Muscle layer of colon (tissue), 2 donors: ENCODE results near the gene MINPP1.

Experiments used
- H3K27ac ChIP-seq: one replicate; pipeline ENCODE4 v1.7.0; 2013; ENCODE audit warnings: low read depth, mild to moderate bottlenecking, low read length, moderate library complexity
- H3K27me3 ChIP-seq, 2 donors: one replicate each; pipeline ENCODE4 v1.7.0; 2013; ENCODE audit warnings: low read length in 2 of 2, mild to moderate bottlenecking in 2 of 2; ENCODE audit not compliant: insufficient read depth in 2 of 2, control insufficient read depth in 1 of 2
- H3K36me3 ChIP-seq: one replicate; pipeline ENCODE4 v1.7.0; 2013; ENCODE audit warnings: mild to moderate bottlenecking, low read length; ENCODE audit not compliant: insufficient read depth
- H3K4me1 ChIP-seq: one replicate; pipeline ENCODE4 v1.7.0; 2013; ENCODE audit warnings: mild to moderate bottlenecking, low read length; ENCODE audit not compliant: insufficient read depth
- H3K4me3 ChIP-seq, 2 donors: one replicate each; pipeline ENCODE4 v1.7.0; 2013; ENCODE audit warnings: low read length in 2 of 2, low read depth in 1 of 2, mild to moderate bottlenecking in 1 of 2, moderate library complexity in 1 of 2
- H3K9ac ChIP-seq: one replicate; pipeline ENCODE4 v1.7.0; 2013; ENCODE audit warnings: low read length
- H3K9me3 ChIP-seq: one replicate; pipeline ENCODE4 v1.7.0; 2013; ENCODE audit warnings: mild to moderate bottlenecking, low read length
- donor health status: abdominal sarcoma.
- donor health status: Adenocarcinoma of cecum.

MINPP1 gene

GRCh38 chr10:87550741-87551140 lies 46.0 kb downstream of the MINPP1 start:
- peaks cover 8% of the 10 kb centered on the region for H3K36me3 ChIP-seq
- no peak overlapping the region for H3K27ac ChIP-seq
- no peaks in the 10 kb centered on the region for H3K27me3 ChIP-seq
- no peak overlapping the region for H3K4me3 ChIP-seq
- H3K9ac ChIP-seq = no peak overlapping the region
- H3K9me3 ChIP-seq = no peaks in the 10 kb centered on the region
- H3K4me1 ChIP-seq = no peaks in the 10 kb centered on the region

GRCh38 chr10:87551326-87551725 lies 46.6 kb downstream of the MINPP1 start:
- Histone ChIP-seq H3K27me3 (no peaks in the 10 kb centered on the region), H3K9me3 (no peaks in the 10 kb centered on the region), H3K4me1 (no peaks in the 10 kb centered on the region), H3K4me3 (no peak overlapping the region), H3K9ac (no peak overlapping the region), H3K36me3 (peaks cover 8% of the 10 kb centered on the region), H3K27ac (no peak overlapping the region)

- Histone ChIP-seq H3K9ac (no peak overlapping the region), H3K4me1 (no peaks in the 10 kb centered on the region), H3K27ac (no peak overlapping the region), H3K9me3 (no peaks in the 10 kb centered on the region), H3K36me3 (peaks cover 8% of the 10 kb centered on the region), H3K27me3 (no peaks in the 10 kb centered on the region), H3K4me3 (no peak overlapping the region)
These were observed 47.7 kb downstream of the MINPP1 start for GRCh38 chr10:87552248-87552929.

- no peak overlapping the region for H3K4me3 ChIP-seq
- H3K36me3 ChIP-seq = peaks cover 3% of the 10 kb centered on the region
- no peaks in the 10 kb centered on the region for H3K27me3 ChIP-seq
- H3K9me3 ChIP-seq = no peaks in the 10 kb centered on the region
- no peaks in the 10 kb centered on the region for H3K4me1 ChIP-seq
- no peak overlapping the region for H3K27ac ChIP-seq
- no peak overlapping the region for H3K9ac ChIP-seq
These were observed 52.7 kb downstream of the MINPP1 start for GRCh38 chr10:87557409-87557808.

DNA sequence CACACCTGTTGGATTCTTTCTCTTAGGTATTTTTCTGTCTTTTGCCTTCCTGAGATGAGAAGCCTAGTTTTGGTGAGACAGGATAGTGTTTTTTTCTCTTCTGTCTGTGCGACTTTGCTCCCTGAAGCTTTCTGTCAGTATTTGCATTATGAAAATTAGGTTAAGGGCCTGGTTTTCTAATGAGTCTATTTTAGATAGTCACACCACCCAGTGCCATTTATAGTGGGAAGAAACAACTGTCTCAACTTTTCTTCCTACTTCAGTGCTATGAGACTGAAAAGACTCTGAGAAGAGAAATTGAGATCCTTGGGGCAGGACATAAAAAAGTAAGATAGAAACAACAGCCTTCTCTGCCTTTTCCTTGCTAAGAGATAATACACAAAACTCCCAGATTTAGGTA lies 53.6 kb downstream of the MINPP1 start:
- no peak overlapping the region for H3K4me3 ChIP-seq
- no peaks in the 10 kb centered on the region for H3K27me3 ChIP-seq
- H3K9ac ChIP-seq = no peak overlapping the region
- no peaks in the 10 kb centered on the region for H3K9me3 ChIP-seq
- H3K4me1 ChIP-seq = no peaks in the 10 kb centered on the region
- no peaks in the 10 kb centered on the region for H3K36me3 ChIP-seq
- no peak overlapping the region for H3K27ac ChIP-seq

DNA sequence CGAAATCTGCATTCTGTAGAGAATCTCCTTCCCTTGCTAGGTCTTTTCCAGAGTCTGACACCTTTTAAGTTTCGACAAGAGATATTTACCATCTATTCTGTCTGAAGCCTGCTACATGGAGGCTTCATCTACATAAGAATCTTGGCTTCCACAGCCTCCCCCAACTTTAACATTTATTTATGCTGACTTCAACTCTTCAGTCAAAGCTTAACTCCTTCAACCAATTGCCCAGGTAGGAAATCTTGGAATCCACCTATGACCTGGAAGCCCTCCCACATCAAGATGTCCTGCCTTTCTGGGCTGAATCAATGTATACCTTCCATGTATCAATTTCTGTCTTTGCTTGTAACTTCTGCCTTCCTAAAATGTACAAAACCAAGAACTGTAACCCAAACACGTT lies 54.7 kb downstream of the MINPP1 start:
- Histone ChIP-seq H3K9ac (no peak overlapping the region), H3K4me1 (no peaks in the 10 kb centered on the region)

DNA sequence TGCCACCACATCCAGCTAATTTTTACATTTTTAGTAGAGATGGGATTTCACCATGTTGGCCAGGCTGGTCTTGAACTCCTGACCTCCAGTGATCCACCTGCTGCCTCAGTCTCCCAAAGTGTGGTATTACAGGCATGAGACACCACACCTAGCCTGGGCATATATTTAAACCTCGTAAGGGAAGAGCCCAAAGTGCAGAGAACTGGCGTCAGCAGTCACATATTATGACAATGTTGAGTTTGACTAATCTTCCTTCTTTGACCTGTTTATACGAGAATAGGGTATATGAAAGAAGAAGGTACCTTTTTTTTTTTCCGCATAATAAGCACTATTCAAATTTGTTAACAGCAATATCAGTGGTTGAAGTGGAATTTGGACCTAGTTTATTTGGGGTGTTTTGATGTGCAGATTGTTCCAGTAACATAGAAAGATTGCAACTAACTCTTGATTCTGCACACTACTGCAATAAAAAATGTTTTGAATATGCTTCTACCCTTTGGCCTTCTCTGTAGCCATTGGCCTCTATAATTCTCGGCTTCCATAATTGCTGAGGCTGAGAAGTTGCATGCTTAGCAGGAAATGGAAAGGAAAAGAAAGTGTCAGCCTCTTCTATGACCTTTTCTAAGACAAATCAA lies 55.9 kb downstream of the MINPP1 start:
- Histone ChIP-seq H3K9me3 (no peaks in the 10 kb centered on the region), H3K36me3 (no peaks in the 10 kb centered on the region)

More for the DNA sequence above, 54.7 kb downstream of the MINPP1 start:
- no peaks in the 10 kb centered on the region for H3K27me3 ChIP-seq
- no peak overlapping the region for H3K27ac ChIP-seq
- no peaks in the 10 kb centered on the region for H3K9me3 ChIP-seq
- H3K36me3 ChIP-seq = no peaks in the 10 kb centered on the region
- H3K4me3 ChIP-seq = no peak overlapping the region

DNA sequence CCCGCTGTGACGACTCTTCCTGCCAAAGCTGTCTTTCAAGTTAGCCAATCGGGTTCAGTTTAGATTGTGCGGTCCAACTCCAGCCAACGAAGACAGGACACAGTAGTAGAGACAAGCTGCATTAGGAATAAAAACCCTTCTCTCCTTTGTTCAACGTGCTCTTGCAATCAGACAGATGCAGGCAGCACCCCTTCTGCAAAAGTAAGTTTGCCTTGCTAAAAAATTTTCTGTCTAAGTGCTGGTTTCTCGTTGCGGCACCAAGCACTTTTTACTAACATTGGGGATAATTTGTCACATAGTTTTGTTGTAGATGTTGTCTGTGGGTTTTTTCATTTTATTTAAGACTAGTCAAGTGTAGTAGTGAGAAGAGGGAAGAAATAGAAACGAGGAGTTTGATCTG lies 58.1 kb downstream of the MINPP1 start:
- Histone ChIP-seq H3K4me1 (no peaks in the 10 kb centered on the region), H3K36me3 (no peaks in the 10 kb centered on the region)

More for the DNA sequence above, 55.9 kb downstream of the MINPP1 start:
- Histone ChIP-seq H3K27ac (no peak overlapping the region), H3K27me3 (no peaks in the 10 kb centered on the region), H3K4me3 (no peak overlapping the region), H3K4me1 (no peaks in the 10 kb centered on the region), H3K9ac (no peak overlapping the region)

GRCh38 chr10:87565010-87565409 lies 60.3 kb downstream of the MINPP1 start:
- no peaks in the 10 kb centered on the region for H3K4me1 ChIP-seq
- H3K9me3 ChIP-seq = no peaks in the 10 kb centered on the region
- no peak overlapping the region for H3K4me3 ChIP-seq
- H3K9ac ChIP-seq = no peak overlapping the region
- no peak overlapping the region for H3K27ac ChIP-seq
- H3K27me3 ChIP-seq = no peaks in the 10 kb centered on the region
- H3K36me3 ChIP-seq = no peaks in the 10 kb centered on the region

More for the DNA sequence above, 58.1 kb downstream of the MINPP1 start:
- Histone ChIP-seq H3K9me3 (no peaks in the 10 kb centered on the region), H3K27me3 (no peaks in the 10 kb centered on the region), H3K27ac (no peak overlapping the region), H3K4me3 (no peak overlapping the region), H3K9ac (no peak overlapping the region)

GRCh38 chr10:87575851-87576250 lies 71.2 kb downstream of the MINPP1 start:
- Histone ChIP-seq H3K4me1 (no peaks in the 10 kb centered on the region), H3K27ac (no peak overlapping the region), H3K9ac (no peak overlapping the region), H3K27me3 (no peaks in the 10 kb centered on the region), H3K9me3 (no peaks in the 10 kb centered on the region), H3K4me3 (no peak overlapping the region), H3K36me3 (no peaks in the 10 kb centered on the region)

- Histone ChIP-seq H3K27ac (no peak overlapping the region), H3K9me3 (no peaks in the 10 kb centered on the region), H3K27me3 (no peaks in the 10 kb centered on the region), H3K36me3 (no peaks in the 10 kb centered on the region), H3K4me1 (no peaks in the 10 kb centered on the region), H3K9ac (no peak overlapping the region), H3K4me3 (no peak overlapping the region)
These were observed 73.6 kb downstream of the MINPP1 start for GRCh38 chr10:87578160-87578841.
